GM23338 (cell line): ENCODE results near the gene MFN1. TPM values are rescaled to one million over a fixed set of nuclear protein-coding genes. Genes with fewer than 3 reads are reported as not detected.

Experiments used
- ATAC-seq: fragments of 200-7000 bp; cut with Tn5 transposase; 3 replicates; pipeline ENCODE4 v1.9.1; 2020
- DNase-seq: peaks from one replicate; pipeline ENCODE4 v3.0.0-alpha.2; 2015; ENCODE audit warnings: low spot score
- H2AFZ ChIP-seq: fragments of 200-600 bp; sonication (generic); 2 replicates; pipeline ENCODE4 v1.8.0; 2016; ENCODE audit warnings: antibody characterized with exemption, mild to moderate bottlenecking, moderate library complexity
- H3F3A ChIP-seq: fragments of 200-600 bp; sonication (generic); replicated peaks from 2 replicates; pipeline ENCODE4 v1.8.0; 2017; ENCODE audit warnings: antibody characterized with exemption, mixed run types, low read depth
- H3K27ac ChIP-seq: fragments of 200-600 bp; sonication (generic); 2 replicates; pipeline ENCODE4 v1.6.1; 2016; ENCODE audit warnings: low read depth
- H3K27me3 ChIP-seq: fragments of 200-600 bp; sonication (generic); 2 replicates; pipeline ENCODE4 v1.8.0; 2016; ENCODE audit warnings: mild to moderate bottlenecking, mixed run types, moderate library complexity; ENCODE audit not compliant: insufficient read depth
- H3K36me3 ChIP-seq: fragments of 200-600 bp; sonication (generic); 2 replicates; pipeline ENCODE4 v1.8.0; 2016; ENCODE audit warnings: mild to moderate bottlenecking; ENCODE audit not compliant: insufficient read depth
- H3K4me1 ChIP-seq: fragments of 200-600 bp; sonication (generic); 2 replicates; pipeline ENCODE4 v1.8.0; 2016; ENCODE audit warnings: mild to moderate bottlenecking, moderate library complexity; ENCODE audit not compliant: insufficient read depth
- H3K4me2 ChIP-seq: fragments of 200-600 bp; sonication (generic); 2 replicates; pipeline ENCODE4 v1.7.1; 2017; ENCODE audit warnings: mixed run types
- H3K4me3 ChIP-seq: fragments of 200-600 bp; sonication (generic); 2 replicates; pipeline ENCODE4 v1.6.1; 2016; ENCODE audit warnings: mixed run types
- H3K79me2 ChIP-seq: fragments of 200-600 bp; sonication (generic); replicated peaks from 2 replicates; pipeline ENCODE4 v1.8.0; 2017; ENCODE audit warnings: mild to moderate bottlenecking; ENCODE audit not compliant: insufficient read depth
- H3K9me2 ChIP-seq: fragments of 200-600 bp; sonication (generic); 2 replicates; pipeline ENCODE4 v1.8.0; 2017; ENCODE audit not compliant: insufficient read depth
- H4K20me1 ChIP-seq: fragments of 200-600 bp; sonication (generic); replicated peaks from 2 replicates; pipeline ENCODE4 v1.8.0; 2017; ENCODE audit warnings: mild to moderate bottlenecking; ENCODE audit not compliant: insufficient read depth
- H3K27ac Mint-ChIP-seq: 2 replicates; pipeline ENCODE4 v1.8.0; 2020; ENCODE audit warnings: inconsistent platforms, mild to moderate bottlenecking, moderate library complexity, mixed read lengths
- H3K27me3 Mint-ChIP-seq: 3 replicates; pipeline ENCODE4 v1.8.0; 2022; ENCODE audit warnings: low read depth, mild to moderate bottlenecking, moderate library complexity, mixed read lengths, inconsistent platforms; ENCODE audit not compliant: insufficient read depth, poor library complexity
- H3K36me3 Mint-ChIP-seq: 3 replicates; pipeline ENCODE4 v1.8.0; 2021; ENCODE audit warnings: low read depth, mild to moderate bottlenecking, inconsistent platforms, moderate library complexity, mixed read lengths
- H3K4me1 Mint-ChIP-seq: 3 replicates; pipeline ENCODE4 v1.8.0; 2020; ENCODE audit warnings: mild to moderate bottlenecking, inconsistent platforms, mixed read lengths
- H3K4me3 Mint-ChIP-seq: 3 replicates; pipeline ENCODE4 v1.8.0; 2021; ENCODE audit warnings: moderate library complexity, mild to moderate bottlenecking, inconsistent platforms, mixed read lengths
- H3K9me3 Mint-ChIP-seq: 3 replicates; pipeline ENCODE4 v1.8.0; 2020; ENCODE audit warnings: moderate library complexity, mild to moderate bottlenecking, inconsistent platforms, mixed read lengths
- CREB1 ChIP-seq: fragments of 250-450 bp; sonication (Bioruptor Pico); IDR thresholded peaks from 2 replicates; pipeline ENCODE4 v1.5.0; 2020; ENCODE audit warnings: low read depth, mild to moderate bottlenecking, moderate library complexity
- EZH2 ChIP-seq: fragments of 200-600 bp; sonication (generic); IDR thresholded peaks from one replicate; pipeline ENCODE4 v1.8.0; 2017; ENCODE audit warnings: antibody characterized with exemption, mild to moderate bottlenecking, low read depth; ENCODE audit not compliant: unreplicated experiment
- JUNB ChIP-seq: IDR thresholded peaks from one replicate; pipeline ENCODE4 v1.6.1; 2016; ENCODE audit warnings: antibody characterized with exemption; ENCODE audit not compliant: unreplicated experiment
- NANOG ChIP-seq: IDR thresholded peaks from 2 replicates; pipeline ENCODE4 v1.6.1; 2016; ENCODE audit warnings: antibody characterized with exemption, borderline replicate concordance
- POLR2AphosphoS5 ChIP-seq: IDR thresholded peaks from 2 replicates; pipeline ENCODE4 v1.6.1; 2016; ENCODE audit warnings: antibody characterized with exemption, low read depth
- polyA plus RNA-seq: library from polyadenylated mRNA; unstranded; fragments of >200 nt; fragmentation: Nextera tagmentation; extraction: Ambion mirVana; gene quantifications from 2 replicates; pipeline ENCODE4 v1.2.1, GENCODE V29; 2016
- total RNA-seq: library from RNA; depleted of rRNA; stranded (reverse); fragments of >200 nt; shearing (Covaris generic); gene quantifications from 2 replicates; pipeline ENCODE4 v1.2.3, GENCODE V29; 2014
- TF ChIP-seq, protein P1 (sequence below): fragments of 250-450 bp; sonication (Bioruptor Pico); IDR thresholded peaks from 2 replicates; pipeline ENCODE4 v1.5.0; 2020; ENCODE audit warnings: mild to moderate bottlenecking, moderate library complexity
- TF ChIP-seq, protein P2 (sequence below): IDR thresholded peaks from one replicate; pipeline ENCODE4 v1.6.1; 2018; ENCODE audit warnings: antibody characterized with exemption; ENCODE audit not compliant: unreplicated experiment

MFN1 gene
- total and polyA plus RNA-seq, 2 experiments from 2014 or later, result 16.1 to 36.2 TPM

DNA sequence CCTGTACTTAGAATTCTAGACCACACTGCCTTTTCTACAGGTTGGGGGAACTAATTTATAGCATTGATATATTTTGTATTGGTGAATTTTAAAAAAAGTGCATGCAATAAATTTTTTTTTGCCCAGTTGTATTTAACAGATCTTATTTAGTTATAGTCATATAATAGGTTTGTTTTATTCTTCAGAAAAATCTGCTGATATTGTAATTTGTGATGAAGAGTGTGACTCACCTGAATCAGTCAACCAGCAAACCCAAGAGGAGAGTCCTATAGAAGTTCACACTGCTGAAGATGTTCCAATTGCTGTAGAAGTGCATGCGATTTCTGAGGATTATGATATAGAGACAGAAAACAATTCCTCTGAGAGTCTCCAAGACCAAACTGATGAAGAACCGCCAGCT is 14.4 kb upstream of the MFN1 start (continued):
- TF ChIP-seq, protein P1, sequence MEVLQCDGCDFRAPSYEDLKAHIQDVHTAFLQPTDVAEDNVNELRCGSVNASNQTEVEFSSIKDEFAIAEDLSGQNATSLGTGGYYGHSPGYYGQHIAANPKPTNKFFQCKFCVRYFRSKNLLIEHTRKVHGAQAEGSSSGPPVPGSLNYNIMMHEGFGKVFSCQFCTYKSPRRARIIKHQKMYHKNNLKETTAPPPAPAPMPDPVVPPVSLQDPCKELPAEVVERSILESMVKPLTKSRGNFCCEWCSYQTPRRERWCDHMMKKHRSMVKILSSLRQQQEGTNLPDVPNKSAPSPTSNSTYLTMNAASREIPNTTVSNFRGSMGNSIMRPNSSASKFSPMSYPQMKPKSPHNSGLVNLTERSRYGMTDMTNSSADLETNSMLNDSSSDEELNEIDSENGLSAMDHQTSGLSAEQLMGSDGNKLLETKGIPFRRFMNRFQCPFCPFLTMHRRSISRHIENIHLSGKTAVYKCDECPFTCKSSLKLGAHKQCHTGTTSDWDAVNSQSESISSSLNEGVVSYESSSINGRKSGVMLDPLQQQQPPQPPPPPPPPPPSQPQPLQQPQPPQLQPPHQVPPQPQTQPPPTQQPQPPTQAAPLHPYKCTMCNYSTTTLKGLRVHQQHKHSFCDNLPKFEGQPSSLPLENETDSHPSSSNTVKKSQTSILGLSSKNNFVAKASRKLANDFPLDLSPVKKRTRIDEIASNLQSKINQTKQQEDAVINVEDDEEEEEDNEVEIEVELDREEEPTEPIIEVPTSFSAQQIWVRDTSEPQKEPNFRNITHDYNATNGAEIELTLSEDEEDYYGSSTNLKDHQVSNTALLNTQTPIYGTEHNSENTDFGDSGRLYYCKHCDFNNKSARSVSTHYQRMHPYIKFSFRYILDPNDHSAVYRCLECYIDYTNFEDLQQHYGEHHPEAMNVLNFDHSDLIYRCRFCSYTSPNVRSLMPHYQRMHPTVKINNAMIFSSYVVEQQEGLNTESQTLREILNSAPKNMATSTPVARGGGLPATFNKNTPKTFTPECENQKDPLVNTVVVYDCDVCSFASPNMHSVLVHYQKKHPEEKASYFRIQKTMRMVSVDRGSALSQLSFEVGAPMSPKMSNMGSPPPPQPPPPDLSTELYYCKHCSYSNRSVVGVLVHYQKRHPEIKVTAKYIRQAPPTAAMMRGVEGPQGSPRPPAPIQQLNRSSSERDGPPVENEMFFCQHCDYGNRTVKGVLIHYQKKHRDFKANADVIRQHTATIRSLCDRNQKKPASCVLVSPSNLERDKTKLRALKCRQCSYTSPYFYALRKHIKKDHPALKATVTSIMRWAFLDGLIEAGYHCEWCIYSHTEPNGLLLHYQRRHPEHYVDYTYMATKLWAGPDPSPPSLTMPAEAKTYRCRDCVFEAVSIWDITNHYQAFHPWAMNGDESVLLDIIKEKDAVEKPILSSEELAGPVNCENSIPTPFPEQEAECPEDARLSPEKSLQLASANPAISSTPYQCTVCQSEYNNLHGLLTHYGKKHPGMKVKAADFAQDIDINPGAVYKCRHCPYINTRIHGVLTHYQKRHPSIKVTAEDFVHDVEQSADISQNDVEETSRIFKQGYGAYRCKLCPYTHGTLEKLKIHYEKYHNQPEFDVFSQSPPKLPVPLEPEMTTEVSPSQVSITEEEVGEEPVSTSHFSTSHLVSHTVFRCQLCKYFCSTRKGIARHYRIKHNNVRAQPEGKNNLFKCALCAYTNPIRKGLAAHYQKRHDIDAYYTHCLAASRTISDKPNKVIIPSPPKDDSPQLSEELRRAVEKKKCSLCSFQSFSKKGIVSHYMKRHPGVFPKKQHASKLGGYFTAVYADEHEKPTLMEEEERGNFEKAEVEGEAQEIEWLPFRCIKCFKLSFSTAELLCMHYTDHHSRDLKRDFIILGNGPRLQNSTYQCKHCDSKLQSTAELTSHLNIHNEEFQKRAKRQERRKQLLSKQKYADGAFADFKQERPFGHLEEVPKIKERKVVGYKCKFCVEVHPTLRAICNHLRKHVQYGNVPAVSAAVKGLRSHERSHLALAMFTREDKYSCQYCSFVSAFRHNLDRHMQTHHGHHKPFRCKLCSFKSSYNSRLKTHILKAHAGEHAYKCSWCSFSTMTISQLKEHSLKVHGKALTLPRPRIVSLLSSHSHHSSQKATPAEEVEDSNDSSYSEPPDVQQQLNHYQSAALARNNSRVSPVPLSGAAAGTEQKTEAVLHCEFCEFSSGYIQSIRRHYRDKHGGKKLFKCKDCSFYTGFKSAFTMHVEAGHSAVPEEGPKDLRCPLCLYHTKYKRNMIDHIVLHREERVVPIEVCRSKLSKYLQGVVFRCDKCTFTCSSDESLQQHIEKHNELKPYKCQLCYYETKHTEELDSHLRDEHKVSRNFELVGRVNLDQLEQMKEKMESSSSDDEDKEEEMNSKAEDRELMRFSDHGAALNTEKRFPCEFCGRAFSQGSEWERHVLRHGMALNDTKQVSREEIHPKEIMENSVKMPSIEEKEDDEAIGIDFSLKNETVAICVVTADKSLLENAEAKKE (CRISPR knock-in tag), result no peak

DNA sequence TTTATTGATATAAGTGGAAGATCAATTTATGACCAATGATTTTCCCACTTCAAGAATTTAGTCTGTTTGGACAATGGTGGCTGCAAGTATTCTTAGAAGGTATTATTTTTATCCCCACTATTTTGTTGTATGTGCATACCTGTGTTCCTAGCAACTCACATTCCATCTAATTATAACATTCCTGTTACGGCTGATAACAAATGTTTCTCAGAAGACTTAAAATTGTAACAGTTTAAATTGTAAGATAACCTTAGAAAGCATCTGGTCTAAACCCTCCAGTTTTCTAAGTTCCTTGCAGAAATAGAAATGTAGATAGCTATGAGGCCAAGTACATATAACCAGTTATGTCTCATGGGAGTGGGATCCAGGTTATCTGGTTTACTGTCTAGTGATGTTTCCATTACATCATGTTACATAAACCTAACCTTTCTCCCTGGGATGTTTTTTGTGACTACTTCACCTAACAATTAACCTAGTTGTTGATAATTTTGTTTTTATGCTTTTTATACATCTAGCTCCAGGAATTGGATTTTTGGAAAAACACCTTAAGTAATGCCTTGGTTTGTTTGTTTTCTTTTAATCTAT is 11.1 kb upstream of the MFN1 start:
- no peak for DNase-seq
- Histone ChIP-seq H4K20me1 (peaks cover 14% of the 10 kb centered on the region; the same call in 1 of the 2 replicates), H3K27ac (no peak overlapping the region), H3F3A (no peaks in the 10 kb centered on the region), H2AFZ (no peak overlapping the region), H3K36me3 (peaks cover 30% of the 10 kb centered on the region), H3K27me3 (no peaks in the 10 kb centered on the region), H3K9me2 (no peaks in the 10 kb centered on the region), H3K79me2 (no peaks in the 10 kb centered on the region), H3K4me2 (no peak overlapping the region), H3K4me1 (no peaks in the 10 kb centered on the region), H3K4me3 (no peak overlapping the region)
- ATAC-seq, result no peak
- H3K27me3 Mint-ChIP-seq, result peaks cover 1% of the 10 kb centered on the region
- no peaks in the 10 kb centered on the region for H3K4me1 Mint-ChIP-seq
- H3K36me3 Mint-ChIP-seq, result peaks cover 58% of the 10 kb centered on the region
- H3K27ac Mint-ChIP-seq, result no peak overlapping the region
- no peak overlapping the region for H3K4me3 Mint-ChIP-seq
- H3K9me3 Mint-ChIP-seq, result no peaks in the 10 kb centered on the region
- TF ChIP-seq JUNB, result no peak
- no peak for TF ChIP-seq CREB1 (CRISPR knock-in tag)
- no peak for TF ChIP-seq POLR2AphosphoS5
- no peak for TF ChIP-seq NANOG
- no peak for TF ChIP-seq EZH2
- TF ChIP-seq, protein P2, sequence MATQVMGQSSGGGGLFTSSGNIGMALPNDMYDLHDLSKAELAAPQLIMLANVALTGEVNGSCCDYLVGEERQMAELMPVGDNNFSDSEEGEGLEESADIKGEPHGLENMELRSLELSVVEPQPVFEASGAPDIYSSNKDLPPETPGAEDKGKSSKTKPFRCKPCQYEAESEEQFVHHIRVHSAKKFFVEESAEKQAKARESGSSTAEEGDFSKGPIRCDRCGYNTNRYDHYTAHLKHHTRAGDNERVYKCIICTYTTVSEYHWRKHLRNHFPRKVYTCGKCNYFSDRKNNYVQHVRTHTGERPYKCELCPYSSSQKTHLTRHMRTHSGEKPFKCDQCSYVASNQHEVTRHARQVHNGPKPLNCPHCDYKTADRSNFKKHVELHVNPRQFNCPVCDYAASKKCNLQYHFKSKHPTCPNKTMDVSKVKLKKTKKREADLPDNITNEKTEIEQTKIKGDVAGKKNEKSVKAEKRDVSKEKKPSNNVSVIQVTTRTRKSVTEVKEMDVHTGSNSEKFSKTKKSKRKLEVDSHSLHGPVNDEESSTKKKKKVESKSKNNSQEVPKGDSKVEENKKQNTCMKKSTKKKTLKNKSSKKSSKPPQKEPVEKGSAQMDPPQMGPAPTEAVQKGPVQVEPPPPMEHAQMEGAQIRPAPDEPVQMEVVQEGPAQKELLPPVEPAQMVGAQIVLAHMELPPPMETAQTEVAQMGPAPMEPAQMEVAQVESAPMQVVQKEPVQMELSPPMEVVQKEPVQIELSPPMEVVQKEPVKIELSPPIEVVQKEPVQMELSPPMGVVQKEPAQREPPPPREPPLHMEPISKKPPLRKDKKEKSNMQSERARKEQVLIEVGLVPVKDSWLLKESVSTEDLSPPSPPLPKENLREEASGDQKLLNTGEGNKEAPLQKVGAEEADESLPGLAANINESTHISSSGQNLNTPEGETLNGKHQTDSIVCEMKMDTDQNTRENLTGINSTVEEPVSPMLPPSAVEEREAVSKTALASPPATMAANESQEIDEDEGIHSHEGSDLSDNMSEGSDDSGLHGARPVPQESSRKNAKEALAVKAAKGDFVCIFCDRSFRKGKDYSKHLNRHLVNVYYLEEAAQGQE, result no peak
